H9 (cell line): ENCODE results near the gene GUCY2F. TPM values are rescaled to one million over a fixed set of nuclear protein-coding genes. Genes with fewer than 3 reads are reported as not detected.
A peak's percentile ranks its signal among the peaks of the same experiment; 100 is the strongest.

ENCODE experiments used
- DNase-seq: peaks from one replicate; pipeline ENCODE4 v3.0.0-alpha.2; 2017
- H2AFZ ChIP-seq: one replicate; pipeline ENCODE4 v1.6.1; 2013; ENCODE audit warnings: mild to moderate bottlenecking, low read length, control low read depth, moderate library complexity
- H2AK5ac ChIP-seq: 2 replicates; pipeline ENCODE4 v1.6.1; 2013; ENCODE audit warnings: low read length, control low read depth, mixed read lengths; ENCODE audit not compliant: insufficient read length
- H2BK120ac ChIP-seq: one replicate; pipeline ENCODE4 v1.6.1; 2013; ENCODE audit warnings: low read depth, mild to moderate bottlenecking, low read length, control low read depth, inconsistent platforms; ENCODE audit not compliant: poor library complexity, severe bottlenecking
- H2BK12ac ChIP-seq: 2 replicates; pipeline ENCODE4 v1.6.1; 2013; ENCODE audit warnings: low read length, control low read depth, mixed read lengths, low read depth; ENCODE audit not compliant: insufficient read length
- H2BK15ac ChIP-seq: 2 replicates; pipeline ENCODE4 v1.6.1; 2013; ENCODE audit warnings: low read depth, low read length, control low read depth
- H2BK20ac ChIP-seq: one replicate; pipeline ENCODE4 v1.6.1; 2013; ENCODE audit warnings: low read depth, mild to moderate bottlenecking, low read length, control low read depth, inconsistent platforms; ENCODE audit not compliant: poor library complexity, severe bottlenecking
- H2BK5ac ChIP-seq: 2 replicates; pipeline ENCODE4 v1.6.1; 2013; ENCODE audit warnings: low read length, control low read depth, mixed read lengths; ENCODE audit not compliant: insufficient read length
- H3K14ac ChIP-seq: 2 replicates; pipeline ENCODE4 v1.6.1; 2013; ENCODE audit warnings: low read length, control low read depth; ENCODE audit not compliant: insufficient read depth
- H3K18ac ChIP-seq: 2 replicates; pipeline ENCODE4 v1.6.1; 2013; ENCODE audit warnings: low read depth, mild to moderate bottlenecking, mixed read lengths, low read length, control low read depth; ENCODE audit not compliant: insufficient read length
- H3K23ac ChIP-seq: 2 replicates; pipeline ENCODE4 v1.6.1; 2013; ENCODE audit warnings: low read length, control low read depth, mixed read lengths, low read depth; ENCODE audit not compliant: insufficient read length
- H3K23me2 ChIP-seq: 2 replicates; pipeline ENCODE4 v1.6.1; 2013; ENCODE audit warnings: low read depth, mild to moderate bottlenecking, mixed read lengths, low read length, control low read depth; ENCODE audit not compliant: insufficient read length, poor library complexity, severe bottlenecking
- H3K27ac ChIP-seq: 2 replicates; pipeline ENCODE4 v1.5.1; 2013; ENCODE audit warnings: low read length, control low read depth, mixed read lengths, low read depth; ENCODE audit not compliant: insufficient read length
- H3K27me3 ChIP-seq: 2 replicates; pipeline ENCODE4 v1.6.1; 2013; ENCODE audit warnings: low read length, control low read depth, inconsistent platforms; ENCODE audit not compliant: insufficient read depth
- H3K4ac ChIP-seq: 2 replicates; pipeline ENCODE4 v1.6.1; 2013; ENCODE audit warnings: low read depth, mild to moderate bottlenecking, control low read depth, inconsistent platforms, low read length, moderate library complexity
- H3K4me1 ChIP-seq: 2 replicates; pipeline ENCODE4 v1.6.1; 2013; ENCODE audit warnings: low read length, control low read depth, inconsistent platforms; ENCODE audit not compliant: insufficient read depth
- H3K4me2 ChIP-seq: 2 replicates; pipeline ENCODE4 v1.6.1; 2013; ENCODE audit warnings: low read length, control low read depth, mixed read lengths; ENCODE audit not compliant: insufficient read length, insufficient read depth
- H3K56ac ChIP-seq: 2 replicates; pipeline ENCODE4 v1.6.1; 2013; ENCODE audit warnings: low read depth, mild to moderate bottlenecking, mixed read lengths, low read length, control low read depth; ENCODE audit not compliant: insufficient read length
- H3K79me1 ChIP-seq: 2 replicates; pipeline ENCODE4 v1.6.1; 2013; ENCODE audit warnings: low read depth, mild to moderate bottlenecking, moderate library complexity, low read length, control low read depth, inconsistent platforms; ENCODE audit not compliant: insufficient read depth, poor library complexity, severe bottlenecking
- H3K79me2 ChIP-seq: 2 replicates; pipeline ENCODE4 v1.6.1; 2013; ENCODE audit warnings: low read length, control low read depth, inconsistent platforms; ENCODE audit not compliant: insufficient read depth
- H3K9ac ChIP-seq: 2 replicates; pipeline ENCODE4 v1.6.1; 2013; ENCODE audit warnings: low read length, control low read depth, mixed read lengths; ENCODE audit not compliant: insufficient read length; ENCODE audit errors: extremely low read depth
- H3K9me3 ChIP-seq: one replicate; pipeline ENCODE4 v1.6.1; 2013; ENCODE audit warnings: low read depth, low read length, inconsistent platforms; ENCODE audit not compliant: control insufficient read depth
- H3T11ph ChIP-seq: one replicate; pipeline ENCODE4 v1.6.1; 2013; ENCODE audit warnings: mild to moderate bottlenecking, low read length, control low read depth, inconsistent platforms
- H4K20me1 ChIP-seq: one replicate; pipeline ENCODE4 v1.6.1; 2013; ENCODE audit not compliant: control insufficient read depth, insufficient read length, insufficient read depth
- H4K5ac ChIP-seq: 2 replicates; pipeline ENCODE4 v1.6.1; 2013; ENCODE audit warnings: low read depth, mild to moderate bottlenecking, mixed read lengths, low read length, control low read depth; ENCODE audit not compliant: insufficient read length
- H4K8ac ChIP-seq: replicated peaks from 2 replicates; pipeline ENCODE4 v1.6.1; 2013; ENCODE audit warnings: low read length, control low read depth, mixed read lengths, low read depth; ENCODE audit not compliant: insufficient read length
- H4K91ac ChIP-seq: 2 replicates; pipeline ENCODE4 v1.6.1; 2013; ENCODE audit warnings: low read depth, mild to moderate bottlenecking, moderate library complexity, mixed read lengths, low read length, control low read depth; ENCODE audit not compliant: insufficient read length
- H3K27ac Mint-ChIP-seq, 3 experiments: 2 replicates in 2 of 3; 3 replicates in 1 of 3; pipeline ENCODE4 v1.8.0; 2020 to 2021; ENCODE audit warnings: mixed read lengths in 3 of 3, mild to moderate bottlenecking in 1 of 3, moderate library complexity in 1 of 3
- H3K27me3 Mint-ChIP-seq: 2 replicates; pipeline ENCODE4 v1.8.0; 2021; ENCODE audit warnings: low read depth, mild to moderate bottlenecking, moderate library complexity, mixed read lengths
- H3K36me3 Mint-ChIP-seq, 3 experiments: 2 replicates in 2 of 3; 3 replicates in 1 of 3; pipeline ENCODE4 v1.8.0; 2020 to 2021; ENCODE audit warnings: low read depth in 3 of 3, mixed read lengths in 3 of 3; ENCODE audit not compliant: insufficient read depth in 1 of 3
- H3K4me1 Mint-ChIP-seq, 2 experiments: 2 replicates each; pipeline ENCODE4 v1.8.0; 2020; ENCODE audit warnings: mixed read lengths in 2 of 2
- H3K4me3 Mint-ChIP-seq, 2 experiments: 2 replicates in 1 of 2; 3 replicates in 1 of 2; pipeline ENCODE4 v1.8.0; 2020 to 2021; ENCODE audit warnings: mild to moderate bottlenecking in 2 of 2, mixed read lengths in 2 of 2, moderate library complexity in 1 of 2
- H3K9me3 Mint-ChIP-seq, 2 experiments: 2 replicates in 1 of 2; 3 replicates in 1 of 2; pipeline ENCODE4 v1.8.0; 2020; ENCODE audit warnings: mild to moderate bottlenecking in 2 of 2, mixed read lengths in 2 of 2, moderate library complexity in 1 of 2
- CTCF ChIP-seq: fragments of 200-600 bp; sonication (generic); conservative IDR thresholded peaks from 3 replicates; pipeline ENCODE4 v1.8.0; 2021; ENCODE audit warnings: antibody characterized with exemption, mild to moderate bottlenecking
- WGBS: extraction: QIAGEN DNeasy Blood & Tissue Kit; methylation state at CpG from one replicate; pipeline ENCODE4 v1.1.7; 2013; ENCODE audit warnings: missing lambda C conversion rate, low lambda C conversion rate, mixed read lengths; ENCODE audit not compliant: insufficient read length; ENCODE audit errors: extremely low coverage; 5-methylcytosine and 5-hydroxymethylcytosine counted together
- total RNA-seq: library from RNA; stranded (reverse); gene quantifications from 2 replicates; pipeline ENCODE4 v1.2.1, GENCODE V29; 2021

Gene GUCY2F
- total RNA-seq, 1 experiment from 2014 or later: 0.11 TPM

DNA sequence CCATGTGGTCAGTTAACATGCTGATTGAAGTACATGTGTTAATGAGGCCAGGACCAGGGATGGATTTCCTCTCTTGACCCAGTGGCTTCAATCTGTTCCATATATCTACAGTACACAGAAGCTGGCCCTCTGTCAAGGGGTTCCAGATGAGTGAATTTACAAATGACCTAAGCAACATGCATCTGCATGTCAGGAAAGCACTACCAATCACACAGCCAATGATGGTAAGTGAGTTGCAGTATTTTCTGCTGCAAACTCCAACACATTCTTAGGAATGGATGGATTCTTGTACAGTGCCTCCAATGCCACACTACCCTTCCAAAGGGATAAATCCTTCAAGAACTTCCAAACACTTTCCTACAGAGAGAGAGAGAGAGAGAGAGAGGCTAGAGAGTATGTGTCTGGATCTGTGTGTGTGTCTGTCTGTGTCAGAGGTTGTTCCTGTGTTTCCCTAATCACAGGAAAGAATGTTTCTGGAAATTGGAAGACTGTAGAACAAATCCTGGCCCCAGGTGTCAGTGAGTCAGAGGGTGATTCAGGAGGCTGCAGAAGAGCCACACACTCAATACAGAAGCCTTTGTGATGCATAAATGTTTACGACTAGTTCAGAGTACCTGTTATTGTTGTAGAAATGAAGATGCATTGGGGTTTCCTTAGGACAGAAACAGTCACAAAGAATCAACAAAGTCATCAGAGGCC, 107.5 kb downstream of the GUCY2F start:
- no peak overlapping the region for H2AFZ ChIP-seq
- H2BK20ac ChIP-seq: no peak overlapping the region
- no peak overlapping the region for H3K4ac ChIP-seq
- no peak overlapping the region for H3K14ac ChIP-seq
- no peak overlapping the region for H4K8ac ChIP-seq
- no peak overlapping the region for H2BK5ac ChIP-seq
- H3K79me1 ChIP-seq: no peaks in the 10 kb centered on the region
- peak overlapping the region in 2 of 3 experiments; percentile 14 to 34; a peak in 3 of 7 replicates for H3K27ac Mint-ChIP-seq
- peaks cover 13% of the 10 kb centered on the region; the same call in 1 of the 2 replicates for H3K4me1 ChIP-seq
- no peaks in the 10 kb centered on the region for H4K20me1 ChIP-seq
- H3K18ac ChIP-seq: no peak overlapping the region
- no peaks in the 10 kb centered on the region for H3K27me3 ChIP-seq
- H3K23ac ChIP-seq: no peak overlapping the region
- no peaks in the 10 kb centered on the region for H3K9me3 Mint-ChIP-seq
- H3K9me3 ChIP-seq: no peaks in the 10 kb centered on the region
- no peaks in the 10 kb centered on the region for H3K36me3 Mint-ChIP-seq
- peak; percentile 34 for DNase-seq
- no peak overlapping the region for H3K56ac ChIP-seq
- H2BK120ac ChIP-seq: no peak overlapping the region
- no peak overlapping the region for H4K5ac ChIP-seq
- H3K4me2 ChIP-seq: peak overlapping the region; percentile 9
- no peaks in the 10 kb centered on the region for H3K27me3 Mint-ChIP-seq
- no peak for TF ChIP-seq CTCF
- no peaks in the 10 kb centered on the region for H3K23me2 ChIP-seq
- WGBS: no CpG with 5 or more reads among the region's 1 CpG
- H3K4me1 Mint-ChIP-seq: peaks cover 37 to 46% of the 10 kb centered on the region in 2 experiments
- no peak overlapping the region for H2AK5ac ChIP-seq
- no peaks in the 10 kb centered on the region for H3K79me2 ChIP-seq
- no peak overlapping the region for H3T11ph ChIP-seq
- H3K27ac ChIP-seq: peak overlapping the region; percentile 70
- H2BK12ac ChIP-seq: no peak overlapping the region
- no peak overlapping the region for H3K4me3 Mint-ChIP-seq
- H3K9ac ChIP-seq: no peak overlapping the region
- no peak overlapping the region for H4K91ac ChIP-seq
- H2BK15ac ChIP-seq: no peak overlapping the region
